ENCODE measurements around the gene FSIP1. TPM values are rescaled to one million over a fixed set of nuclear protein-coding genes. Genes with fewer than 3 reads are reported as not detected.

The FSIP1 gene
- total RNA-seq, 1 donor, result 3.6 TPM

GRCh38 chr15:39591141-39591895 is 191.3 kb downstream of the FSIP1 start:
- no peak for TF ChIP-seq CTCF (IDR thresholded peaks at IDR 0.05; ENCODE audit: extremely low read depth, low read depth, low read length)
- Histone ChIP-seq H2AFZ (ENCODE audit: low read length) (no peak overlapping the region), H3K79me2 (ENCODE audit: insufficient read depth, low read length) (no peaks in the 10 kb centered on the region), H3K27me3 (ENCODE audit: insufficient read depth, low read length) (no peaks in the 10 kb centered on the region), H3K9me3 (ENCODE audit: low read depth, low read length) (no peaks in the 10 kb centered on the region), H3K4me1 (ENCODE audit: insufficient read depth, low read length) (peaks cover 4% of the 10 kb centered on the region), H3K4me3 (ENCODE audit: insufficient read depth, low read length) (peak overlapping the region; percentile 14), H3K4me2 (ENCODE audit: insufficient read depth, low read length) (peak overlapping the region; percentile 35), H3K27ac (ENCODE audit: low read depth, low read length) (peak overlapping the region; percentile 4), H3K36me3 (ENCODE audit: insufficient read depth, low read length) (peaks cover 100% of the 10 kb centered on the region), H4K20me1 (ENCODE audit: insufficient read depth, low read length) (peaks cover 81% of the 10 kb centered on the region)
- peak; percentile 52 for DNase-seq (ENCODE audit: insufficient read length, low spot score, missing footprints)

DNA sequence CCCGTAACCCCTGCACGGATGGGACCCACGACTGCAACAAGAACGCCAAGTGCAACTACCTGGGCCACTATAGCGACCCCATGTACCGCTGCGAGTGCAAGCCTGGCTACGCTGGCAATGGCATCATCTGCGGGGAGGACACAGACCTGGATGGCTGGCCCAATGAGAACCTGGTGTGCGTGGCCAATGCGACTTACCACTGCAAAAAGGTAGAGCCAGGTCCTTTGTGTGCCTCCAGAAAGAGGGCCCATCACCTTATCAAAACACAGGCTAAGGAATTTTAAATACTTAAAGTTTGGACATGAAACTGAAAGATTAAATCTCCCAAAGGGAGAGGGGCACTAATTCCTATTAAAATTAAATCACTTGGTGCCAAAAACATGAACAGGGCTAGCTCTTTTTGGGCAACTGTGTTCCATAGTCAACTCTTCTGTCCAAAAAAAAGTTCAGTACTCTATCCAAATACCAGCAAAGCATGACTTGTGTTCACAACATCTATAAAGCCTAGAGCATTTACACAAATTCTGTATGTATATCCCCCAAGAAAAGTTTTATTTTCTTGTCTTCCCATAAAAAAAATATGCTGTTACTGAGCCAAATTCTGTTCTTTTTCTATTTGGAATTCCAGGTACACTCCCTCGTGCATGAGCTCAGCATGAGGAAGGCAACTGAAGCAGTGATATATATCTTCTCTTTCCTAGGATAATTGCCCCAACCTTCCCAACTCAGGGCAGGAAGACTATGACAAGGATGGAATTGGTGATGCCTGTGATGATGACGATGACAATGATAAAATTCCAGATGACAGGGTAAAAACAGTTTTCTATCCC is 192.6 kb downstream of the FSIP1 start:
- no peaks in the 10 kb centered on the region for H3K27me3 ChIP-seq (ENCODE audit: insufficient read depth, low read length)
- H3K9me3 ChIP-seq (ENCODE audit: low read depth, low read length), result no peaks in the 10 kb centered on the region
- peak overlapping the region; percentile 89 for H3K4me2 ChIP-seq (ENCODE audit: insufficient read depth, low read length)
- peak; percentile 43 for DNase-seq (ENCODE audit: insufficient read length, low spot score, missing footprints)
- peak overlapping the region; percentile 40 for H3K27ac ChIP-seq (ENCODE audit: low read depth, low read length)
- TF ChIP-seq CTCF (IDR thresholded peaks at IDR 0.05; ENCODE audit: extremely low read depth, low read depth, low read length), result no peak
- H3K4me1 ChIP-seq (ENCODE audit: insufficient read depth, low read length), result peaks cover 4% of the 10 kb centered on the region
- peaks cover 86% of the 10 kb centered on the region for H4K20me1 ChIP-seq (ENCODE audit: insufficient read depth, low read length)
- H2AFZ ChIP-seq (ENCODE audit: low read length), result no peak overlapping the region
- H3K36me3 ChIP-seq (ENCODE audit: insufficient read depth, low read length), result peaks cover 100% of the 10 kb centered on the region
- peak overlapping the region; percentile 84 for H3K4me3 ChIP-seq (ENCODE audit: insufficient read depth, low read length)
- no peaks in the 10 kb centered on the region for H3K79me2 ChIP-seq (ENCODE audit: insufficient read depth, low read length)

DNA sequence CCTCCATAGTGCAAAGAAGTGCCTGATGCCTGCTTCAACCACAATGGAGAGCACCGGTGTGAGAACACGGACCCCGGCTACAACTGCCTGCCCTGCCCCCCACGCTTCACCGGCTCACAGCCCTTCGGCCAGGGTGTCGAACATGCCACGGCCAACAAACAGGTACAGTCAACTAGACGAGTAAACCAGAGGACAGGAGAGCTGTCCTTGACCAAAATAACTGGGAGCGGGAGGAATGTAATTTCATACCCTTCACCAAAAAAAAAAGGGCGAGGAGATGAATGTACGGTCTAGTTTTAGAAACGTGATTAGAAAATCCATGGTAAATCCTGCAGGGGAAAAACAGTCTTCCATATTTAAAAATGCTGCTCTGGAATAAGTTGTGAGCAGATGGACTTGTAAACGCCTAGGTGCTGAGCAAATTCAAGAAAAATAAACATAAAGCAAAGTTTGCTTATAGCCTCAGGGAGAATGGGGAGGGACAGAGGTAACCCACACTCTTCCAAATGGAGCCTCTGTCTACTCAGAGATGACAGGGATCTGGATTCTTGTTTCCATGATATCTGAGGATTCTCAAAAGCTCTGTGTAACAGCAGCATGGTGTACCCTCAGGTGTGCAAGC is 193.3 kb downstream of the FSIP1 start:
- H3K9me3 ChIP-seq (ENCODE audit: low read depth, low read length), result no peaks in the 10 kb centered on the region
- no peak overlapping the region for H2AFZ ChIP-seq (ENCODE audit: low read length)
- H3K4me1 ChIP-seq (ENCODE audit: insufficient read depth, low read length), result peaks cover 4% of the 10 kb centered on the region
- peak overlapping the region; percentile 92 for H3K27ac ChIP-seq (ENCODE audit: low read depth, low read length)
- H3K4me2 ChIP-seq (ENCODE audit: insufficient read depth, low read length), result peak overlapping the region; percentile 89
- peaks cover 2% of the 10 kb centered on the region for H3K79me2 ChIP-seq (ENCODE audit: insufficient read depth, low read length)
- peaks cover 93% of the 10 kb centered on the region for H4K20me1 ChIP-seq (ENCODE audit: insufficient read depth, low read length)
- peak overlapping the region; percentile 84 for H3K4me3 ChIP-seq (ENCODE audit: insufficient read depth, low read length)
- H3K27me3 ChIP-seq (ENCODE audit: insufficient read depth, low read length), result no peaks in the 10 kb centered on the region
- H3K36me3 ChIP-seq (ENCODE audit: insufficient read depth, low read length), result peaks cover 100% of the 10 kb centered on the region
- no peak for DNase-seq (ENCODE audit: insufficient read length, low spot score, missing footprints)
- no peak for TF ChIP-seq CTCF (IDR thresholded peaks at IDR 0.05; ENCODE audit: extremely low read depth, low read depth, low read length)

All from osteoblast (primary cell).